CD4-positive, alpha-beta T cell (primary cell): ENCODE results near the gene MEST. TPM values are rescaled to one million over a fixed set of nuclear protein-coding genes. Genes with fewer than 3 reads are reported as not detected.

ENCODE experiments used
- ATAC-seq: fragments of 200-7000 bp; cut with Tn5 transposase; one replicate; pipeline ENCODE4 v1.10.0; 2022; ENCODE audit warnings: mild to moderate bottlenecking; ENCODE audit not compliant: poor library complexity
- CTCF ChIA-PET: fragments of 350-600 bp; sonication (Branson Sonifier 250); formaldehyde crosslinking; loops from one replicate; lab custom pipeline; 2021; ENCODE audit warnings: antibody characterized with exemption, inconsistent platforms; lab: Charles Lee
- POLR2A ChIA-PET: fragments of 350-600 bp; sonication (Branson Sonifier 250); formaldehyde crosslinking; loops from one replicate; lab custom pipeline; 2021; ENCODE audit warnings: antibody characterized with exemption, inconsistent platforms; lab: Charles Lee
- DNase-seq, 14 experiments: peaks; one replicate each; pipeline ENCODE4 v3.0.0-alpha.2; 2013 to 2020; ENCODE audit warnings: mixed read lengths in 2 of 14
- H3K27ac ChIP-seq, 2 donors: one replicate each; pipeline versions ENCODE4 v1.5.1 to v1.7.0; 2013; ENCODE audit warnings: low read length in 2 of 2, low read depth in 1 of 2, mild to moderate bottlenecking in 1 of 2
- H3K27me3 ChIP-seq, 2 experiments: 1 replicate in 1 of 2; 2 replicates in 1 of 2; pipeline versions ENCODE4 v1.6.1 to v1.7.0; 2013; ENCODE audit warnings: low read length in 2 of 2, control low read depth in 1 of 2, mild to moderate bottlenecking in 1 of 2, moderate library complexity in 1 of 2; ENCODE audit not compliant: insufficient read depth in 2 of 2, control insufficient read depth in 1 of 2
- H3K36me3 ChIP-seq: one replicate; pipeline ENCODE4 v1.6.1; 2013; ENCODE audit warnings: low read length, control low read depth; ENCODE audit not compliant: insufficient read depth
- H3K4me1 ChIP-seq: one replicate; pipeline ENCODE4 v1.6.1; 2013; ENCODE audit warnings: low read length, control low read depth; ENCODE audit not compliant: insufficient read depth
- H3K4me3 ChIP-seq: one replicate; pipeline ENCODE4 v1.5.1; 2013; ENCODE audit warnings: mild to moderate bottlenecking, low read length, moderate library complexity
- H3K9me3 ChIP-seq, 2 experiments: 1 replicate in 1 of 2; 2 replicates in 1 of 2; pipeline versions ENCODE4 v1.6.1 to v1.7.0; 2013; ENCODE audit warnings: low read length in 2 of 2, mild to moderate bottlenecking in 2 of 2, control low read depth in 1 of 2, moderate library complexity in 1 of 2; ENCODE audit not compliant: control insufficient read depth in 1 of 2, insufficient read depth in 1 of 2
- H3K27ac Mint-ChIP-seq: one replicate; pipeline ENCODE4 v1.8.0; 2020; ENCODE audit warnings: mixed read lengths
- H3K27me3 Mint-ChIP-seq: one replicate; pipeline ENCODE4 v1.8.0; 2021; ENCODE audit warnings: mixed read lengths
- H3K36me3 Mint-ChIP-seq: one replicate; pipeline ENCODE4 v1.8.0; 2021; ENCODE audit warnings: low read depth, mixed read lengths
- H3K4me1 Mint-ChIP-seq: one replicate; pipeline ENCODE4 v1.8.0; 2021; ENCODE audit warnings: low read depth, mixed read lengths
- H3K4me3 Mint-ChIP-seq: one replicate; pipeline ENCODE4 v1.8.0; 2020; ENCODE audit warnings: mild to moderate bottlenecking, mixed read lengths
- H3K9me3 Mint-ChIP-seq: one replicate; pipeline ENCODE4 v1.8.0; 2020; ENCODE audit warnings: mixed read lengths
- CTCF ChIP-seq: fragments of 200-600 bp; IDR thresholded peaks from one replicate; pipeline ENCODE4 v1.8.0; 2022; ENCODE audit warnings: antibody characterized with exemption, mild to moderate bottlenecking
- intact Hi-C, 2 experiments: fragments of 100-400 bp; cut with DNase I in 1 of 2; cut with micrococcal nuclease in 1 of 2; formaldehyde crosslinking; loops; one replicate each; pipeline versions ENCODE4 v1.15.1 to v1.9.0; 2023 to 2025; cut with DNase I, micrococcal nuclease
- total RNA-seq, 174 experiments: library from RNA in 2 of 174; stranded (reverse) in 2 of 174; gene quantifications; one replicate each; pipeline ENCODE4 v1.2.3 and lab custom pipeline; 2021 to 2026

Gene MEST
- total RNA-seq, 2 experiments from 2014 or later = 2.7 to 2.9 TPM

GRCh38 chr7:130494431-130494858 lies 2.6 kb downstream of the MEST start:
- no peak overlapping the region for H3K27ac Mint-ChIP-seq
- intact Hi-C loops = loop anchor here in 1 of 2 experiments (5.0 kb wide), 1 partner anchor 422 kb away; the partner anchor contains the start of gene KLHDC10
- H3K9me3 Mint-ChIP-seq = no peaks in the 10 kb centered on the region
- POLR2A ChIA-PET = no interaction called here
- peaks cover 47% of the 10 kb centered on the region for H3K27me3 Mint-ChIP-seq
- Histone ChIP-seq H3K36me3 (no peaks in the 10 kb centered on the region), H3K4me3 (no peak overlapping the region), H3K27me3 (peaks cover 25 to 26% of the 10 kb centered on the region in 2 experiments), H3K4me1 (peaks cover 27% of the 10 kb centered on the region), H3K9me3 (peaks cover 0 to 24% of the 10 kb centered on the region in 2 experiments), H3K27ac (no peak overlapping the region)
- H3K36me3 Mint-ChIP-seq = peaks cover 8% of the 10 kb centered on the region
- ATAC-seq (no peak), DNase-seq (no peak)
- H3K4me3 Mint-ChIP-seq = no peak overlapping the region
- CTCF ChIA-PET = no interaction called here
- H3K4me1 Mint-ChIP-seq = peaks cover 20% of the 10 kb centered on the region
- no peak for TF ChIP-seq CTCF

- Mint-ChIP-seq H3K9me3 (no peaks in the 10 kb centered on the region), H3K4me1 (no peaks in the 10 kb centered on the region), H3K36me3 (peaks cover 33% of the 10 kb centered on the region), H3K27ac (no peak overlapping the region), H3K4me3 (no peak overlapping the region), H3K27me3 (peaks cover under 1% of the 10 kb centered on the region)
- DNase-seq (no peak), ATAC-seq (no peak)
- H3K36me3 ChIP-seq = peaks cover 6% of the 10 kb centered on the region
- H3K4me3 ChIP-seq = no peak overlapping the region
- H3K9me3 ChIP-seq = no peaks in the 10 kb centered on the region
- no peaks in the 10 kb centered on the region for H3K27me3 ChIP-seq
- no peak overlapping the region for H3K27ac ChIP-seq
- no peaks in the 10 kb centered on the region for H3K4me1 ChIP-seq
- intact Hi-C loops = no loop called here
- POLR2A ChIA-PET = no interaction called here
- no peak for TF ChIP-seq CTCF
- CTCF ChIA-PET = no interaction called here
Observed at GRCh38 chr7:130500463-130500862, 8.6 kb downstream of the MEST start.

GRCh38 chr7:130500910-130501309 lies 9.0 kb downstream of the MEST start:
- no peaks in the 10 kb centered on the region for H3K4me1 ChIP-seq
- no peak overlapping the region for H3K4me3 ChIP-seq
- no peak for ATAC-seq
- no peaks in the 10 kb centered on the region for H3K9me3 ChIP-seq
- Mint-ChIP-seq H3K27ac (no peak overlapping the region), H3K36me3 (peaks cover 33% of the 10 kb centered on the region), H3K4me3 (no peak overlapping the region), H3K9me3 (no peaks in the 10 kb centered on the region), H3K4me1 (no peaks in the 10 kb centered on the region), H3K27me3 (no peaks in the 10 kb centered on the region)
- no peak for TF ChIP-seq CTCF
- CTCF ChIA-PET = no interaction called here
- peaks cover 9% of the 10 kb centered on the region for H3K36me3 ChIP-seq
- intact Hi-C loops = no loop called here
- no peaks in the 10 kb centered on the region for H3K27me3 ChIP-seq
- POLR2A ChIA-PET = no interaction called here
- H3K27ac ChIP-seq = no peak overlapping the region
- DNase-seq = no peak
